PFSK-1 (cell line): ENCODE data around the gene WDR7.

Experiments
- FOXP2 ChIP-seq: optimal IDR thresholded peaks from 2 replicates; pipeline ENCODE3; 2011; ENCODE audit warnings: borderline replicate concordance, control low read depth, inconsistent platforms; ENCODE audit not compliant: insufficient read depth; ENCODE audit errors: extremely low read length, extremely low read depth
- POLR2AphosphoS5 ChIP-seq: IDR thresholded peaks from 2 replicates; pipeline ENCODE4 v1.6.1; 2012; ENCODE audit warnings: low read depth, mild to moderate bottlenecking, control low read depth, low read length, moderate library complexity
- REST ChIP-seq, 2 experiments: IDR thresholded peaks; 2 replicates each; pipeline versions ENCODE4 v1.6.1 to v1.8.0; 2011 to 2012; ENCODE audit warnings: low read depth in 2 of 2, low read length in 2 of 2, control low read depth in 1 of 2, inconsistent platforms in 1 of 2, mild to moderate bottlenecking in 1 of 2, moderate library complexity in 1 of 2; ENCODE audit not compliant: insufficient read depth in 1 of 2
- SIN3A ChIP-seq: IDR thresholded peaks from 2 replicates; pipeline ENCODE4 v1.6.1; 2012; ENCODE audit warnings: mild to moderate bottlenecking, low read length, moderate library complexity, borderline replicate concordance; ENCODE audit not compliant: insufficient read depth
- TAF1 ChIP-seq: IDR thresholded peaks from 2 replicates; pipeline ENCODE4 v1.6.1; 2012; ENCODE audit warnings: low read length, control low read depth, borderline replicate concordance; ENCODE audit not compliant: insufficient read depth

The WDR7 gene

GRCh38 chr18:56726906-56727305, 75.7 kb downstream of the WDR7 start:
- TF ChIP-seq POLR2AphosphoS5 (no peak), FOXP2 (no peak), TAF1 (no peak), SIN3A (no peak), REST (IDR thresholded peaks at IDR 0.05; ENCODE audit: insufficient read depth in 1 of 2, low read depth in 2 of 2, low read length in 2 of 2) (no peak)

GRCh38 chr18:56727399-56727798, 76.2 kb downstream of the WDR7 start:
- TF ChIP-seq SIN3A (no peak), TAF1 (no peak), FOXP2 (no peak), REST (IDR thresholded peaks at IDR 0.05; ENCODE audit: insufficient read depth in 1 of 2, low read depth in 2 of 2, low read length in 2 of 2) (no peak), POLR2AphosphoS5 (no peak)

- TF ChIP-seq POLR2AphosphoS5 (no peak), FOXP2 (no peak), REST (IDR thresholded peaks at IDR 0.05; ENCODE audit: insufficient read depth in 1 of 2, low read depth in 2 of 2, low read length in 2 of 2) (no peak), TAF1 (no peak), SIN3A (no peak)
Observed at GRCh38 chr18:56728741-56729140, 77.6 kb downstream of the WDR7 start.

- TF ChIP-seq REST (IDR thresholded peaks at IDR 0.05; ENCODE audit: insufficient read depth in 1 of 2, low read depth in 2 of 2, low read length in 2 of 2) (no peak), SIN3A (no peak), FOXP2 (no peak), TAF1 (no peak), POLR2AphosphoS5 (no peak)
Observed at GRCh38 chr18:56738184-56738583, 87.0 kb downstream of the WDR7 start.

- TF ChIP-seq REST (IDR thresholded peaks at IDR 0.05; ENCODE audit: insufficient read depth in 1 of 2, low read depth in 2 of 2, low read length in 2 of 2) (no peak), SIN3A (no peak)
Observed at GRCh38 chr18:56739731-56740130, 88.6 kb downstream of the WDR7 start.
